IMR-90 (cell line): ENCODE data around the gene SEMA6C. TPM values are rescaled to one million over a fixed set of nuclear protein-coding genes. Genes with fewer than 3 reads are reported as not detected.

Experiments
- ATAC-seq: fragments of 200-7000 bp; cut with Tn5 transposase; 2 replicates; pipeline ENCODE4 v1.9.1; 2020; ENCODE audit warnings: low read depth, mild to moderate bottlenecking, moderate library complexity
- BruUV-seq: library from RNA; stranded (reverse); fragments of 400-500 nt; replicated peaks from 2 replicates; lab custom pipeline; 2021; lab: Mats Ljungman, UMichigan
- CTCF ChIA-PET: fragments of 300-600 bp; formaldehyde crosslinking; extraction: SDS; loops from one replicate; lab custom pipeline; 2021; ENCODE audit warnings: antibody characterized with exemption; lab: Yijun Ruan, JAX
- POLR2A ChIA-PET: fragments of 300-600 bp; sonication (Branson Sonifier 250); formaldehyde crosslinking; loops from one replicate; lab custom pipeline; 2022; ENCODE audit warnings: antibody characterized with exemption; ENCODE audit not compliant: unreplicated experiment; lab: Charles Lee
- DNase-seq: peaks from one replicate; pipeline ENCODE4 v3.0.0; 2013
- H2AFZ ChIP-seq: replicated peaks from 2 replicates; pipeline ENCODE3; 2013; ENCODE audit warnings: low read length, mild to moderate bottlenecking; ENCODE audit not compliant: poor library complexity
- H2AK5ac ChIP-seq: 2 replicates; pipeline ENCODE4 v1.6.1; 2013; ENCODE audit warnings: low read depth, low read length, inconsistent platforms
- H2AK9ac ChIP-seq: replicated peaks from 2 replicates; pipeline ENCODE3; 2013; ENCODE audit warnings: mild to moderate bottlenecking, low read depth, low read length, moderate library complexity; ENCODE audit not compliant: poor library complexity
- H2BK120ac ChIP-seq: 2 replicates; pipeline ENCODE4 v1.6.1; 2013; ENCODE audit warnings: low read depth, low read length, inconsistent platforms
- H2BK15ac ChIP-seq: 3 replicates; pipeline ENCODE4 v1.6.1; 2013; ENCODE audit warnings: low read depth, low read length, inconsistent platforms
- H2BK20ac ChIP-seq: 2 replicates; pipeline ENCODE4 v1.6.1; 2013; ENCODE audit warnings: low read depth, mild to moderate bottlenecking, inconsistent platforms, low read length, moderate library complexity
- H2BK5ac ChIP-seq: 2 replicates; pipeline ENCODE4 v1.6.1; 2013; ENCODE audit warnings: mild to moderate bottlenecking, low read depth, low read length, inconsistent platforms; ENCODE audit not compliant: poor library complexity, severe bottlenecking
- H3K14ac ChIP-seq: replicated peaks from 2 replicates; pipeline ENCODE4 v1.6.1; 2013; ENCODE audit warnings: low read depth, low read length, inconsistent platforms
- H3K18ac ChIP-seq: 2 replicates; pipeline ENCODE4 v1.6.1; 2013; ENCODE audit warnings: low read depth, low read length, control low read depth
- H3K23ac ChIP-seq: 2 replicates; pipeline ENCODE4 v1.6.1; 2013; ENCODE audit warnings: low read depth, low read length, inconsistent platforms
- H3K27ac ChIP-seq: 2 replicates; pipeline ENCODE4 v1.5.1; 2013; ENCODE audit warnings: mild to moderate bottlenecking, control low read depth, low read length; ENCODE audit not compliant: insufficient read depth
- H3K27me3 ChIP-seq: 2 replicates; pipeline ENCODE4 v1.6.1; 2013; ENCODE audit warnings: low read length; ENCODE audit not compliant: control insufficient read depth, insufficient read depth
- H3K36me3 ChIP-seq: 2 replicates; pipeline ENCODE4 v1.6.1; 2013; ENCODE audit warnings: low read length, mixed read lengths; ENCODE audit not compliant: control insufficient read depth, insufficient read depth
- H3K4ac ChIP-seq: 2 replicates; pipeline ENCODE4 v1.6.1; 2013; ENCODE audit warnings: low read depth, low read length, inconsistent platforms
- H3K4me1 ChIP-seq: 2 replicates; pipeline ENCODE4 v1.6.1; 2013; ENCODE audit warnings: low read length, mixed read lengths; ENCODE audit not compliant: control insufficient read depth, insufficient read depth
- H3K4me2 ChIP-seq: 2 replicates; pipeline ENCODE4 v1.6.1; 2013; ENCODE audit warnings: low read depth, mild to moderate bottlenecking, control low read depth, low read length, moderate library complexity
- H3K4me3 ChIP-seq: 2 replicates; pipeline ENCODE4 v1.5.1; 2013; ENCODE audit warnings: low read depth, mild to moderate bottlenecking, control low read depth, low read length, moderate library complexity; ENCODE audit not compliant: insufficient read depth
- H3K56ac ChIP-seq: 2 replicates; pipeline ENCODE4 v1.6.1; 2013; ENCODE audit warnings: low read length, inconsistent platforms; ENCODE audit not compliant: insufficient read depth; ENCODE audit errors: extremely low read depth
- H3K79me1 ChIP-seq, 2 experiments: 2 replicates each; pipeline ENCODE4 v1.6.1; 2013; ENCODE audit warnings: low read length in 2 of 2, inconsistent platforms in 1 of 2, low read depth in 1 of 2
- H3K9ac ChIP-seq: 2 replicates; pipeline ENCODE4 v1.6.1; 2013; ENCODE audit warnings: low read depth, low read length, control low read depth
- H3K9me1 ChIP-seq: 2 replicates; pipeline ENCODE4 v1.6.1; 2013; ENCODE audit warnings: low read length, inconsistent platforms; ENCODE audit not compliant: insufficient read depth
- H3K9me3 ChIP-seq: 2 replicates; pipeline ENCODE4 v1.6.1; 2013; ENCODE audit warnings: low read length; ENCODE audit not compliant: control insufficient read depth, insufficient read depth
- H4K20me1 ChIP-seq: 2 replicates; pipeline ENCODE4 v1.6.1; 2013; ENCODE audit warnings: low read length, inconsistent platforms; ENCODE audit not compliant: insufficient read depth
- H4K5ac ChIP-seq: 2 replicates; pipeline ENCODE4 v1.6.1; 2013; ENCODE audit warnings: mild to moderate bottlenecking, low read depth, low read length, control low read depth
- H4K8ac ChIP-seq, 2 experiments: 2 replicates each; pipeline ENCODE4 v1.6.1; 2013; ENCODE audit warnings: low read depth in 2 of 2, low read length in 2 of 2, control low read depth in 1 of 2, inconsistent platforms in 1 of 2
- H4K91ac ChIP-seq: 2 replicates; pipeline ENCODE4 v1.6.1; 2013; ENCODE audit warnings: low read depth, low read length, inconsistent platforms; ENCODE audit not compliant: insufficient read depth
- FOS ChIP-seq: fragments of 150-350 bp; IDR thresholded peaks from 2 replicates; pipeline ENCODE4 v1.6.1; 2016; ENCODE audit warnings: low read depth, low read length
- SMC3 ChIP-seq: fragments of 150-350 bp; IDR thresholded peaks from 2 replicates; pipeline ENCODE4 v1.6.1; 2016; ENCODE audit warnings: low read depth, mild to moderate bottlenecking, antibody characterized with exemption, low read length, moderate library complexity
- dilution Hi-C: fragments of 300-500 bp; cut with HindIII; formaldehyde crosslinking; loops from one replicate; pipeline ENCODE4 v1.14.3; 2018; ENCODE audit warnings: low sequenced_read_pairs; ENCODE audit not compliant: unreplicated experiment
- in situ Hi-C: fragments of 300-500 bp; cut with MboI; formaldehyde crosslinking; loops from 3 replicates; pipeline ENCODE4 v1.14.3; 2019; ENCODE audit warnings: low sequenced_read_pairs, inconsistent platforms, mixed read lengths
- intact Hi-C: fragments of 100-400 bp; cut with micrococcal nuclease; formaldehyde crosslinking; loops from 2 replicates; pipeline ENCODE4 v1.10.0; 2022
- polyA plus RNA-seq, 3 experiments: library from polyadenylated mRNA; depleted of rRNA; stranded (reverse); fragments of >200 nt; gene quantifications; 2 replicates each; pipeline ENCODE4 v1.2.3, GENCODE V29; 2012; ENCODE audit warnings: low replicate concordance in 1 of 3
- total RNA-seq: library from RNA; depleted of rRNA; stranded (reverse); fragments of >200 nt; gene quantifications from 2 replicates; pipeline ENCODE4 v1.2.3, GENCODE V29; 2012

The SEMA6C gene
- total and polyA plus RNA-seq, 2 of the 4 experiments (the other 2 are of a cell fraction) = 0.36 to 2.0 TPM

DNA sequence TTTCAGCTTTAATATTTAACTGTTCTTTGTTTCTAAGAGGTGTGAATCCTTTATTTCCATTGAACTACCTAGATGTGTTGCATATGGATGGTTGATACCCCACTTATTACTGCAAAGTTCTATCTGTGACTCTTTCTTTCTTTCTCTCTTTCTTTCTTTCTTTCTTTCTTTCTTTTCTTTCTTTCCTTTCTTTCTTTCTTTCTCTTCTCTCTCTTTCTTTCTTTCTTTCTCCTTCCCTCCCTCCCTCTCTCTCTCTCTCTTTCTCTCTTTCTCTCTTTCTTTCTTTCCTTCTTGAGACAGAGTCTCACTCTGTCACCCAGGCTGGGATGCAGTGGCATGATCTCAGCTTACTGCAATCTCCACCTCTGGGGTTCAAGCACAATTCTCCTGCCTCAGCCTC, 41.8 kb downstream of the SEMA6C start:
- BruUV-seq = no TSS peak
- Histone ChIP-seq H2BK120ac (no peak overlapping the region), H3K36me3 (0 out of 2 replicates have a peak, but pooled peaks cover 1% of the 10 kb centered on the region), H3K14ac (no peak overlapping the region), H3K4me2 (no peak overlapping the region), H3K4me1 (no peaks in the 10 kb centered on the region), H2AK9ac (no peak overlapping the region), H3K4me3 (no peak overlapping the region), H3K9ac (no peak overlapping the region), H3K9me3 (no peaks in the 10 kb centered on the region), H3K56ac (no peak overlapping the region), H3K23ac (no peak overlapping the region), H3K27ac (no peak overlapping the region), H2BK5ac (no peak overlapping the region), H3K9me1 (no peaks in the 10 kb centered on the region), H4K8ac (no peak overlapping the region), H2BK20ac (no peak overlapping the region), H4K5ac (no peak overlapping the region), H3K79me1 (no peaks in the 10 kb centered on the region), H3K18ac (no peak overlapping the region), H4K20me1 (no peaks in the 10 kb centered on the region), H2AFZ (no peak overlapping the region), H3K4ac (no peak overlapping the region), H2AK5ac (no peak overlapping the region), H2BK15ac (no peak overlapping the region), H3K27me3 (no peaks in the 10 kb centered on the region), H4K91ac (no peak overlapping the region)
- intact Hi-C loops = loop anchor here (10.0 kb wide), 1 partner anchor 150 kb away; the partner anchor contains the start of gene PSMD4
- no peak for DNase-seq
- ATAC-seq = no peak
- TF ChIP-seq FOS = no peak
- TF ChIP-seq SMC3 = no peak
- in situ Hi-C loops = no loop called here
- ChIA-PET POLR2A (no interaction called here), CTCF (no interaction called here)
- dilution Hi-C loops = no loop called here
